DOHH2 (cell line): ENCODE results near the gene PAX2.

Experiments used
- H3F3A ChIP-seq: fragments of 200-600 bp; sonication (generic), shearing (Covaris generic); 2 replicates; pipeline ENCODE4 v1.6.0; 2016; ENCODE audit warnings: antibody characterized with exemption, mild to moderate bottlenecking; ENCODE audit not compliant: control insufficient read depth, insufficient read depth
- H3K27ac ChIP-seq: fragments of 200-600 bp; sonication (generic); 2 replicates; pipeline ENCODE4 v1.5.1; 2014; ENCODE audit warnings: low read depth, mild to moderate bottlenecking, low read length, moderate library complexity
- H3K27me3 ChIP-seq: fragments of 200-600 bp; sonication (generic); 2 replicates; pipeline ENCODE4 v1.6.1; 2014; ENCODE audit warnings: mild to moderate bottlenecking, low read length, mixed read lengths; ENCODE audit not compliant: control insufficient read depth
- H3K36me3 ChIP-seq: fragments of 200-600 bp; sonication (generic); 2 replicates; pipeline ENCODE4 v1.6.1; 2014; ENCODE audit warnings: mild to moderate bottlenecking, low read length, moderate library complexity, mixed read lengths; ENCODE audit not compliant: control insufficient read depth
- H3K4me1 ChIP-seq: fragments of 200-600 bp; sonication (generic); 2 replicates; pipeline ENCODE4 v1.6.1; 2014; ENCODE audit warnings: mild to moderate bottlenecking, low read length, mixed read lengths; ENCODE audit not compliant: control insufficient read depth
- H3K4me2 ChIP-seq: fragments of 200-600 bp; sonication (generic); 2 replicates; pipeline ENCODE4 v1.6.0; 2014; ENCODE audit warnings: mild to moderate bottlenecking, low read length, moderate library complexity
- H3K4me3 ChIP-seq: fragments of 200-600 bp; sonication (generic); 2 replicates; pipeline ENCODE4 v1.5.1; 2014; ENCODE audit warnings: mild to moderate bottlenecking, low read length, mixed read lengths
- H3K79me2 ChIP-seq: fragments of 200-600 bp; sonication (generic); 2 replicates; pipeline ENCODE4 v1.6.1; 2014; ENCODE audit warnings: mild to moderate bottlenecking, low read length, mixed read lengths; ENCODE audit not compliant: control insufficient read depth
- H3K9me2 ChIP-seq: fragments of 200-600 bp; sonication (generic); replicated peaks from 2 replicates; pipeline ENCODE4 v1.6.1; 2014; ENCODE audit warnings: mild to moderate bottlenecking, low read length, mixed read lengths; ENCODE audit not compliant: control insufficient read depth
- H3K9me3 ChIP-seq: fragments of 200-600 bp; sonication (generic); 2 replicates; pipeline ENCODE4 v1.6.1; 2014; ENCODE audit warnings: antibody characterized with exemption, low read length, mixed read lengths; ENCODE audit not compliant: control insufficient read depth, insufficient read depth
- H4K20me1 ChIP-seq: fragments of 200-600 bp; sonication (generic); 2 replicates; pipeline ENCODE4 v1.6.0; 2014; ENCODE audit warnings: low read depth, mild to moderate bottlenecking, antibody characterized with exemption, low read length, moderate library complexity; ENCODE audit not compliant: control insufficient read depth, insufficient read depth
- CTCF ChIP-seq: fragments of 200-600 bp; sonication (generic); IDR thresholded peaks from one replicate; pipeline ENCODE4 v1.5.1; 2014; ENCODE audit warnings: antibody characterized with exemption, mild to moderate bottlenecking, low read depth, low read length; ENCODE audit not compliant: poor library complexity, severe bottlenecking
- EZH2phosphoT487 ChIP-seq: fragments of 200-600 bp; sonication (generic); IDR thresholded peaks from 2 replicates; pipeline ENCODE4 v1.6.1; 2017; ENCODE audit warnings: borderline replicate concordance, mild to moderate bottlenecking, antibody characterized with exemption, low read length, moderate library complexity, mixed read lengths

PAX2 gene

GRCh38 chr10:100723180-100723579 is 22.2 kb upstream of the PAX2 start:
- H3K27me3 ChIP-seq: peaks cover 12% of the 10 kb centered on the region

GRCh38 chr10:100723770-100724530 is 21.4 kb upstream of the PAX2 start:
- Histone ChIP-seq H3K27ac (no peak overlapping the region), H3F3A (no peaks in the 10 kb centered on the region), H3K9me3 (no peaks in the 10 kb centered on the region), H3K9me2 (no peaks in the 10 kb centered on the region), H3K27me3 (peaks cover 15% of the 10 kb centered on the region), H3K4me3 (no peak overlapping the region), H3K4me1 (no peaks in the 10 kb centered on the region), H3K79me2 (no peaks in the 10 kb centered on the region), H3K36me3 (no peaks in the 10 kb centered on the region), H4K20me1 (no peaks in the 10 kb centered on the region), H3K4me2 (no peak overlapping the region)
- no peak for TF ChIP-seq CTCF
- no peak for TF ChIP-seq EZH2phosphoT487

More at GRCh38 chr10:100723180-100723579, 22.2 kb upstream of the PAX2 start:
- Histone ChIP-seq H3F3A (no peaks in the 10 kb centered on the region), H4K20me1 (no peaks in the 10 kb centered on the region), H3K4me1 (no peaks in the 10 kb centered on the region), H3K4me2 (no peak overlapping the region), H3K79me2 (no peaks in the 10 kb centered on the region), H3K36me3 (no peaks in the 10 kb centered on the region), H3K9me2 (no peaks in the 10 kb centered on the region), H3K27ac (no peak overlapping the region), H3K4me3 (no peak overlapping the region), H3K9me3 (no peaks in the 10 kb centered on the region)
- TF ChIP-seq EZH2phosphoT487: no peak
- no peak for TF ChIP-seq CTCF

- Histone ChIP-seq H3K9me3 (no peaks in the 10 kb centered on the region), H3K27me3 (peaks cover 15% of the 10 kb centered on the region), H3K4me1 (no peaks in the 10 kb centered on the region), H3K27ac (no peak overlapping the region), H3K9me2 (no peaks in the 10 kb centered on the region), H3K4me3 (no peak overlapping the region), H3K79me2 (no peaks in the 10 kb centered on the region), H4K20me1 (no peaks in the 10 kb centered on the region), H3K4me2 (no peak overlapping the region), H3F3A (no peaks in the 10 kb centered on the region), H3K36me3 (no peaks in the 10 kb centered on the region)
- no peak for TF ChIP-seq EZH2phosphoT487
- TF ChIP-seq CTCF: no peak
Measured at GRCh38 chr10:100724531-100725027, 20.8 kb upstream of the PAX2 start.
